Ureter (tissue), 1 donor: ENCODE measurements around the gene ZNF718. TPM values are rescaled to one million over a fixed set of nuclear protein-coding genes. Genes with fewer than 3 reads are reported as not detected.

Experiments
- total RNA-seq: library from RNA; stranded (reverse); gene quantifications from one replicate; pipeline ENCODE4 v1.2.4, GENCODE V29; 2023
- donor health status: DM: yes; HTN: yes; CAD: no.

ZNF718 gene
- total RNA-seq, 1 donor from 2014 or later = 15.1 TPM

Other genes starting within 250 kb of the ZNF718 start
- 33.8 TPM for gene ZNF595, start 71.2 kb upstream of the ZNF718 start, total RNA-seq
- 0.44 TPM for gene ZNF732, start 181.0 kb downstream of the ZNF718 start, total RNA-seq
- gene ZNF141, start 213.3 kb downstream of the ZNF718 start, total RNA-seq = 38.7 TPM